ENCODE data around the gene SPATS2.

The SPATS2 gene

DNA sequence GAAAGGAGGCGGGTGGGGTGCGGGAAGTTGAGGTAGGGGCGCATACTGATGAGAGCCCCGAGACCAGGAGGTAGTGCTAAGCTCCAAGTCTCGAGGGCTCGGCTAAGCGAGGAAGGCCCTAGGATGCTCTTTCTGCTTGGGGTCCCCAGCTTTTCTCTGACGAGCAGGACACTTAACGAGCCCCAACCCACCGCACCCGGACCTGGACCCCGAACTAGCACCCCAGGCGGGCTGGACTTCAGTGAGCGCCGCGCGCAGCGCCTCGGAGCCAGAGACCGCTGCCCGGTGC, 25.5 kb upstream of the SPATS2 start:
- DNase-seq (ENCODE audit: low spot score in 2 of 2) (no peak), ATAC-seq (ENCODE audit: low read depth) (no peak)
- H3K27ac Mint-ChIP-seq = no peak overlapping the region
- peaks cover 21% of the 10 kb centered on the region for H3K27me3 Mint-ChIP-seq
- no peak overlapping the region for H3K4me3 Mint-ChIP-seq
- no peaks in the 10 kb centered on the region for H3K36me3 Mint-ChIP-seq
- no peaks in the 10 kb centered on the region for H3K9me3 Mint-ChIP-seq
- H3K4me1 Mint-ChIP-seq = peaks cover 35% of the 10 kb centered on the region

DNA sequence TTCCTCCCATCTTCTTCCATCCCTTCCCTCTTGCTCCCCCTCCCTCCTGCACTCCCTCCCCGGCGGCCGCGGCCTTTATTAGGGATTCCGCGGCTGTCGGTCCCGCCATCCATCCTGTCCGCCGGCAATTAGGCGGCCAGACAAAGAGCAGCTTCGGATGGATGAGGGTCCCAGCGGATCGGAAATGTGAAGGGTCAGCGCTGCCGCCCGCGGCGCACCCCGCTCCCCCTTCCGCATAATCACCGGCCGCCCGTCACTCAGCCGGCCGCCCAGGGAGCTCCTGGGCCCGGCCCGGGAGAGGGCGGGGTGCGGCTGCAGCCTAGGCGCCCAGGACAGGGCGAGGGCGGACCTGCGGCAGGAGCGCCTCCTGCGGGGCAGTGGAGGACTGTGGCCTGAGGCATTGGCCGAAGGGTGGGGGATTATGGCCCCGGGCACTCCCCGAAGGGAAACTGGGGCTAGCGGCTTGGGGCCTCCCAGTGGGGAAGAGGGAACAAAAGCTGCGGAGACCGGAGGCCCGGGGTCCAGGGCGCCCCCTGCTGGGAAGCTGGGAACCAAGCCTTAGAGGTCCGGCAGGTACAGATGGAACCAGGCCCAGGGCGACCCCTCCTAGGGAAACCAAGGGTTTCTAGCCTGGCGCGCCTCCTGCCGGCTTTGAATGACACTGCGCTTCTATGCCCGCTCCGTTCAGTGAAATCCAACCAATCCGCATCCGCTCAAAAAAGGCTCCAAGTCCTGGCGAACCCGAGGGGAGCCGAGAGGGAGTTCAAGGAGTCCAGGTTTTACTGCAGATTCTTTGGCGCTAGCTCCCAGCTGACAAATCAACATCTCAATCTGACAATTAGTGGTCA, 25.0 kb upstream of the SPATS2 start:
- Mint-ChIP-seq H3K27ac (no peak overlapping the region), H3K4me3 (peak overlapping the region; percentile 70), H3K4me1 (peaks cover 37% of the 10 kb centered on the region), H3K27me3 (peaks cover 21% of the 10 kb centered on the region), H3K36me3 (no peaks in the 10 kb centered on the region), H3K9me3 (no peaks in the 10 kb centered on the region)
- peak; percentile 63 for ATAC-seq (ENCODE audit: low read depth)
- peak; percentile 68 to 71 for DNase-seq (ENCODE audit: low spot score in 2 of 2)

DNA sequence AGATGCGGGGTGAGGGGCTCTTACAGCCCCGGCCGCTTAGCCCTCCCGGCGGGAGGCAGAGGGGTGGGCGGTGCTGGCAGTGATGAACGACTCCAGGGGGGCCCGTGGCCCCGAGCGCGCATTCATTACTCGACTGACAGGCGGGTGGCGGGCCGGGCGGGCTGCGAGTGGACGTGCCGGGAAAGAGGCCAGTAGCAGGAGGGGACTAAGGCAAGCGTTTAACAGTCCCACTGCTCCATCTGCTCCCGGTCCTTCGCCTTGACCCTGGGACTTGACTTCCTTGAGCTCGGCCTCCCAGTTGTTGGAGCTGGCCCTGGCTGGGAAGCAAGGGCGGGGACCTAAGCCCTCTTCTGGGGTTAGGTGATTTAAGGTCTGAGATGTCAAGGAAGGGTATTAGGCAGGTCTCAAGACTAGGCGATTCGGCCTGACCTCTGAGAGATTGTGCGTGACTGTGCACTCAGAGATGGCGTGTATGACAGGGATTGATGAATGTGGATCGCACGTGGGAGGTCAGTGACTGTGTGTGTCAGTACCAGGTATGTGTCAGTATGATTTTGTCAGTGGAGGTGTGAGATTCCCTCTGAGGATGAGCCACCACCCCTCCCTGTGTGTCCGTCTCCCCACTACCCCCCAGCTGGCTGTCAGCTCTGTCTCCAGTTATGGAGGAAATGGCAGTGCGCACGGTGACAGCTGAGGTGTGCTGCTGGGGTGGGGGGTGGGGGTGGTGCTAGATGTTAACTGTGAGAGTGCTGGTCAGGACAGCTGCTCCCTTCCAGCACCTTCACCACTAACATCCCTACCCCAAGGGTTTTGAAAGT, 24.1 kb upstream of the SPATS2 start:
- peaks cover 33% of the 10 kb centered on the region for H3K4me1 Mint-ChIP-seq
- peak overlapping the region; percentile 70 for H3K4me3 Mint-ChIP-seq
- no peaks in the 10 kb centered on the region for H3K9me3 Mint-ChIP-seq
- no peaks in the 10 kb centered on the region for H3K36me3 Mint-ChIP-seq
- H3K27me3 Mint-ChIP-seq = peaks cover 15% of the 10 kb centered on the region
- no peak overlapping the region for H3K27ac Mint-ChIP-seq
- DNase-seq (ENCODE audit: low spot score in 2 of 2) (peak in 1 of 2 donors; percentile 35), ATAC-seq (ENCODE audit: low read depth) (no peak)

DNA sequence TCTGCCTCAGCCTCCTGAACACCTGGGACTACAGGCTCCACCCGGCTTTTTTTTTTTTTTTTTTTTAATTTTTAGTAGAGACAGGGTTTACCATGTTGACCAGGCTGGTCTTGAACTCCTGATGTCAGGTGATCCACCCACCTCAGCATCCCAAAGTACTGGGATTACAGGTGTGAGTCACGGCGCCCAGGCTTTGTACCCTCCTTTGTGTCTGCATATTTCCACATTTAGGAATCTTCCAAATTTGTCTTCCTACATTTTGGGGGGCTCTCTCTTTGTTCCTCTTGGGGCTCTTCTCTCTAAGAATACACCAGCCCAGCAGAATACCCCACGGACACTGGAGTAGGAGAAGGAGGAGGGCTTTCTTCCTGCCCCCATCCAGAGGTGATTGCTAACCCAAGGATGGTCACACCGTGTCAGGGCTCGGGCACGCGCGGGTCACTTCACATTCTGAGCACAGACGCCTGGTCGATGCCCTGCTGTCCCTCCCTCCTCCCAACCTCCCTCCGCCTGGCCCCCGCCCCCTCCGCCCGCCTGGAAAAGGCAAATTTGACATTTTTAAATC, 22.7 kb upstream of the SPATS2 start:
- Mint-ChIP-seq H3K9me3 (no peaks in the 10 kb centered on the region), H3K4me1 (peaks cover 33% of the 10 kb centered on the region), H3K27me3 (peaks cover 18% of the 10 kb centered on the region), H3K4me3 (peak overlapping the region; percentile 5), H3K36me3 (no peaks in the 10 kb centered on the region), H3K27ac (no peak overlapping the region)
- DNase-seq (ENCODE audit: low spot score in 2 of 2) (no peak), ATAC-seq (ENCODE audit: low read depth) (no peak)

DNA sequence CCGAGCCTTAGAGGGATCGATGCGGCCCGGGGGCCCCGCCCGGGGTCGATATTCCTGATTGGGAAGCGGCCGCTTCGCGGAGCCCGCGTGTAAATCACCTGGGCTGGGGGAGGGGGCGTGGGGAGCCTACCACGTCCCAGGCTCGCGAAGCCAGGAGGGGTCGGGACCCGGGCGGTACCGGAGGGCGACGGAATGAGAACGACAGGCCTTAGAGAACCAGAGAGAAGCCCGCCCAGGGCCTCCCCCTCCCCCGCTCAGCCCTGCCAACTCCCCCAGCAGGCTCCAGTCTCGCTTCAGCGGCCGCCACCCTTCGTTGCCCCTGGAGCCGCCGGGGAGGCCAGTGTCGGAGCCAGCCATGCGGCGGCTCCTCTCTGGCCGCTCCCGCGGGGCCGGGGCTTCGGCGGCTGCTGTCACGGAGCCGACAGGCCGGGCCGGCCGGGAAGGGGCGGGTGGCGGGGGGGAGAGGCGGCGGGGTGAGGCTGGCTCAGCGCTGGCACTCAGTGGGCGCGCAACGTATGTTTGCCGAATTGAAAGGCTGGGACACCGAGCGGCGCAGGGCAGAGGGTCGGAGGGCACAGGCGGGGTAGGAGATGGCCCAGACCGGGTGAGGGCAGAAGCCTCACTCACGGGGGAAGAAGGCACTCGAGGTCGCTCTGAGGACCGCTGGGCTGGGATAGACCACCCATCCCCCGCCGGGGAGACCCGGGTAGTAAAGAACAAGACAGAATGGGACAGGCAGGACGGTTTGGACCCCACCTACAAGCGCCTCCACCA, 22.0 kb upstream of the SPATS2 start:
- H3K9me3 Mint-ChIP-seq = no peaks in the 10 kb centered on the region
- peak overlapping the region; percentile 85 for H3K4me3 Mint-ChIP-seq
- peaks cover 18% of the 10 kb centered on the region for H3K27me3 Mint-ChIP-seq
- ATAC-seq (ENCODE audit: low read depth) (peak; percentile 47), DNase-seq (ENCODE audit: low spot score in 2 of 2) (peak in 1 of 2 donors; percentile 49)
- no peaks in the 10 kb centered on the region for H3K36me3 Mint-ChIP-seq
- H3K27ac Mint-ChIP-seq = no peak overlapping the region
- peaks cover 33% of the 10 kb centered on the region for H3K4me1 Mint-ChIP-seq

DNA sequence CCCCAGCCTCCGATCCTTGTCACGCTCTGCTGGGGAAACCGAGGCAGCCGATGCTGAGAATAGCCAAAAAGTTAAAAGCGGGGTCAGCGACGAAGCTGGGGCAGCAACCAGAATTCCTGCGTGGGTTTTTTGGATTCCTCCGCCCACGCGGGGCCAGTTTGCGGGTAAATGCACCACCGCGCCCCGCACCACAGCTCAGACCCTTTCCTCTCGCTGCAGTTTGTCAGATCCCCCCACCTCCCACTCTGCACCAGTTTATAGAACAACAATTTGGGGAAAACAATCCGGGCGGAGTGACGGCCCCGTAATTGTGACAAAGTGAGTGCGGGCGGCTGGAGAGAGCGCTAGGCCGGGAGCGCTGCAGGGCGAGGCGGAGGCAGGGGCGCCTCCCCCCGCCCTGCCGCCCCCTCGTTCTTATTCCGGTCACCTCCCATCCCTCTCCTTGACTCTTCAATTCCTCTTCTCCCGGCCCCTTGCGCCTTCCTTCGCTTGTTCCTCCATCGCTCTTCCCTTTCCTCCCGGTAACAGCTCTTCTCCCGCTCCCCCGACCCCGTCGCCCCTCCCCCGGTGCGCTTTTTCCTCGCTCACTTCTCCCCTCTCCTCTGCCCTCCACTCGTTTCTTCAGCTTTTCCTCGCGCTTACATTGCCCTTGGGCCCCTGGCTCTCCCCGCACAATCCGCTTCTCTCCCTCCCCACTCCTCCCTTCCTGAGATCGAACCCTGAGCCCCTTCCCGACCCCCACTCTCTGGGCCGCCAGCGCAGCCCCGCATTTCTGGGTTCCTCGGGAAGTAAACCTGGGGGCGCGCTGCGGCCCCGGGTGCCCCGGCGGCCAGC, 21.2 kb upstream of the SPATS2 start:
- no peaks in the 10 kb centered on the region for H3K9me3 Mint-ChIP-seq
- peak overlapping the region; percentile 19 for H3K27ac Mint-ChIP-seq
- peaks cover 22% of the 10 kb centered on the region for H3K27me3 Mint-ChIP-seq
- H3K36me3 Mint-ChIP-seq = no peaks in the 10 kb centered on the region
- no peak for ATAC-seq (ENCODE audit: low read depth)
- H3K4me1 Mint-ChIP-seq = peaks cover 33% of the 10 kb centered on the region
- H3K4me3 Mint-ChIP-seq = peak overlapping the region; percentile 85
- no peak for DNase-seq (ENCODE audit: low spot score in 2 of 2)

DNA sequence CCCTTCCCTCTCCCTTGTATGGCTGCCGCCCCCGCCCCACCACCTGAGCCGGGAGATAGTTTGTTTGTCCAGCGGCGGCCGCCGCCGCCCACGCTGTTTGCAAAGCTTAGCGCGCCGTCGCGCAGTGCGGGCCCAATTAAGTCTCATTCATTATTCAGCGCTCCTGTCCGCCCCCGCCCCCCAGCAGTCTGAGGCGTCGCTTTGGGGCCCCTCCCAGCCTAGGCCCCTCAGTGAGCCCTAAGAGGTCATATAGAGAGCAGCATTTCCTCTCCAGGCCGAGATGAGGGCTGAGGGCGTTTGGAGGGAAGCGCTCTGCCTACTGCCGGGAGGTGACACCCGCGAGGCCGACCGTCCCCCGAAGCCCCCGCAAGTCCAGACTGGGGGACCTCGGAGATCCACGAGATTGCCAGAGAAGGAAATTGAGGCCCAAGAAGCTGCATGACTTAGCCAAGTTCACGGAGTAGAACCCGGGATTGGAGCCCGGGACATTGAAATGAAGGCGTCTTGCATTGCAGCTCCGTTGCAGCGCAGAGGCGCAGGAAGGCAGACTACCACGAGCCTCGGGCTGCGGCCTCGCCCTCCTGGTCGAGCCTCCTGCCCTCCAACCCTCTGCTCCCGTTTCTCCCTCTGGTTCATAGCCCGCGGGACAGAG, 20.5 kb upstream of the SPATS2 start, which contains the start of gene DNAJC22:
DNAJC22 (plus strand) TSS at position 230 of the 652 bp plus-strand sequence. CDS start 1,985 bp downstream, outside the sequence.
- Mint-ChIP-seq H3K27me3 (peaks cover 24% of the 10 kb centered on the region), H3K36me3 (no peaks in the 10 kb centered on the region), H3K27ac (peak within 1 kb of the TSS; percentile 19), H3K9me3 (no peaks in the 10 kb centered on the region), H3K4me1 (peaks cover 33% of the 10 kb centered on the region), H3K4me3 (peak within 1 kb of the TSS; percentile 85)
- DNase-seq (ENCODE audit: low spot score in 2 of 2) (peak in 1 of 2 donors; percentile 53), ATAC-seq (ENCODE audit: low read depth) (peak; percentile 3)

DNA sequence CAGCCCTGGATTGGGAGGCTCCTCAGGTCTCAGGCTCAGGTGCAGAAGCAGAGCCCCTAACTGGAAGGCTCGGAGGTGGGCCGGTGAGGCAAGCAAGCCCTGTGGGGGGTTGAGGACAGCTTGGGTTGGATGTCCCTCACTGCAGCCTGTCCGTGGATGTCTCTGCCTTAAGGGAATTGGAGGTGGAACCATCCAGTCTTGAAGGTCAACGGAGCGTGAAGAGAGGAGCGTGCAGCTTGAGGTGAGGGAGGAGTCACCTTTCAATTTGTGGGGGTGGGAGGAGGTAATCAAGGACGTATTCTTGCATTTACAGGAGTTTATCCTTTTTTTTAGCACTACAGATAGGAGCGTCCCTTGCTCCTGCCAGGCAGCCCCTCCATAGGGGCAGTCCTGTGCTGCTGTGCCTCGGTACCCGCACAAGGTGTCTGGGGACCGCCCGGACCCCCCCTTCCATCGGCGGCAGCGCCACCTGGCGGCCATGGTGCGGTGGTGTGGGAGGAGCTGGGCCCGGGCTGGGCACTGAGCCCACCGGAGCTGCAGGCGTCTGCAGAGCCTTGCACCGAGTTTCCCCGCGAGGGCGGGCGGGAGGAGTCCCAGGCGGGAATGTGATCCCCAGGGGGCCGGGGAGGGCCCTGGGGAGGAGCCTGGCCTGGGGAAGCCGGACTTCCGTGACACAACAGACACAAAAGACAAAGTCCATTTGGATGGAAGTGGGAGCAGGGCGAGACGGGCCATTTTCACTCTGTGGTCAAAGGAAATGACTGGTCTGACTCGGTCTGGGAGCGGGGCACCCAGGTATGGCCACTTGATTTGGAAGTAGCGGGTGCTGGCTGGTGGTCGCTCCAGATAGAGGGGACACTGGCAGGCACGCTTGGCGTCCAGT, 19.7 kb upstream of the SPATS2 start:
- no peak overlapping the region for H3K27ac Mint-ChIP-seq
- H3K4me1 Mint-ChIP-seq = peaks cover 33% of the 10 kb centered on the region
- peak; percentile 76 for ATAC-seq (ENCODE audit: low read depth)
- H3K9me3 Mint-ChIP-seq = no peaks in the 10 kb centered on the region
- no peaks in the 10 kb centered on the region for H3K36me3 Mint-ChIP-seq
- peaks cover 24% of the 10 kb centered on the region for H3K27me3 Mint-ChIP-seq
- DNase-seq (ENCODE audit: low spot score in 2 of 2) = peak; percentile 79 to 88
- H3K4me3 Mint-ChIP-seq = peak overlapping the region; percentile 85

DNA sequence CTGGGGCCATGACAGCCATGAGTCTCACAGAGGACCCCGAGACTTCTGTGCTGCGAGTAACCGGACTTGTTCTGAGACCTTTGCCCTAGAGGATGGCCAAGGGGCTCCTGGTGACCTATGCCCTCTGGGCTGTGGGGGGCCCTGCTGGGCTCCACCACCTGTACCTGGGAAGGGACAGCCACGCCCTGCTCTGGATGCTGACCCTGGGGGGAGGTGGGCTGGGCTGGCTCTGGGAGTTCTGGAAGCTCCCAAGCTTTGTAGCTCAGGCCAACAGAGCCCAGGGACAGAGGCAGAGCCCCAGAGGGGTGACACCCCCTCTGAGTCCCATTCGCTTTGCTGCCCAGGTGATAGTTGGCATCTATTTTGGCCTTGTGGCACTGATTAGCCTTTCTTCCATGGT, 18.5 kb upstream of the SPATS2 start:
- Mint-ChIP-seq H3K4me1 (peaks cover 27% of the 10 kb centered on the region), H3K36me3 (no peaks in the 10 kb centered on the region), H3K27me3 (peaks cover 23% of the 10 kb centered on the region), H3K27ac (no peak overlapping the region), H3K4me3 (no peak overlapping the region), H3K9me3 (no peaks in the 10 kb centered on the region)
- no peak for ATAC-seq (ENCODE audit: low read depth)
- DNase-seq (ENCODE audit: low spot score in 2 of 2) = no peak

DNA sequence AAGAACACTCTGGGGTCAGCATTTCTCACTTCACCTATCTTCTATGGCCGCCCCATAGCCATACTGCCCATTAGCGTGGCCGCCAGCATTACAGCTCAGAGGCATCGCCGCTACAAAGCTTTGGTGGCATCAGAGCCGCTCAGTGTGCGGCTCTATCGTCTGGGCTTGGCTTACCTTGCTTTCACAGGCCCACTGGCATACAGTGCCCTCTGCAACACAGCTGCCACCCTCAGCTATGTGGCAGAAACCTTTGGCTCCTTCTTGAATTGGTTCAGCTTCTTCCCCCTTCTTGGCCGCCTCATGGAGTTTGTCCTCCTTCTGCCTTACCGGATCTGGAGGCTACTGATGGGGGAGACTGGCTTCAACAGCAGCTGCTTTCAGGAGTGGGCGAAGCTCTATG, 18.0 kb upstream of the SPATS2 start:
- Mint-ChIP-seq H3K27ac (no peak overlapping the region), H3K27me3 (peaks cover 23% of the 10 kb centered on the region), H3K4me1 (peaks cover 23% of the 10 kb centered on the region), H3K9me3 (no peaks in the 10 kb centered on the region), H3K4me3 (no peak overlapping the region), H3K36me3 (no peaks in the 10 kb centered on the region)
- ATAC-seq (ENCODE audit: low read depth) = no peak
- no peak for DNase-seq (ENCODE audit: low spot score in 2 of 2)

DNA sequence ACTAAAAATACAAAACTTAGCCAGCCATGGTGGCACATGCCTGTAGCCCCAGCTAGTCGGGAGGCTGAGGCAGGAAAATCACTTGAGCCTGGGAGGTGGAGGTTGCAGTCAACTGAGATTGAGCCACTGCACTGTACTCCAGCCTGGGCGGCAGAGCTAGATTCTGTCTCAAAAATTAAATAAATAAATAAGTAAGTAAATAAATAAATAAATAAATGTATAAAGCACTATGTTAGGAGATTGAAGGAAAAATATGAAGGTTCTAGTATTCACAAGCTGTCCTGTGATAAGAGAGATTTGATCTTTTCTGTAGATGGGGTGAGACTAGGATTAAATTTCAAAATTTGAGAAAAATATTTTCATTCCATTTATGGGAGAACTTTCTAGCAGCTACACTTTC, 14.9 kb upstream of the SPATS2 start:
- Mint-ChIP-seq H3K4me3 (no peak overlapping the region), H3K36me3 (no peaks in the 10 kb centered on the region), H3K9me3 (no peaks in the 10 kb centered on the region), H3K27me3 (peaks cover 20% of the 10 kb centered on the region), H3K4me1 (peaks cover 2% of the 10 kb centered on the region), H3K27ac (no peak overlapping the region)
- no peak for ATAC-seq (ENCODE audit: low read depth)
- no peak for DNase-seq (ENCODE audit: low spot score in 2 of 2)

DNA sequence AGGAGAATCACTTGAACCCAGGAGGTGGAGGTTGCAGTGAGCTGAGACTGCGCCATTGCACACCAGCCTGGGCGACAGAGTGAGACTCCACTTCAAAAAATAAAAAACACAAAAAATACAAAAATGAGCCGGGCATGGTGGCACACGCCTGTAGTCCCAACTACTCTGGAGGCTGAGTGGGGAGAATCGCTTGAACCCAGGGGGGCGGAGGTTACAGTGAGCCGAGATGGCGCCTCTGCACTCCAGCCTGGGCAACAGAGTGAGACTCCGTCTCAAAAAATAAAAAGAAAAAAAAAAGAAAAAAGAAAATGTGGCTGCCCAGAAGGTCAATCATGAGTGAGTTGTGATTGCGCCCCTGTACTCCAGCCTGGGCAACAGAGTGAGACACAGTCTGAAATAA, 11.3 kb upstream of the SPATS2 start:
- Mint-ChIP-seq H3K4me3 (no peak overlapping the region), H3K9me3 (no peaks in the 10 kb centered on the region), H3K27ac (no peak overlapping the region), H3K36me3 (no peaks in the 10 kb centered on the region), H3K27me3 (peaks cover 15% of the 10 kb centered on the region), H3K4me1 (peaks cover 4% of the 10 kb centered on the region)
- DNase-seq (ENCODE audit: low spot score in 2 of 2) (no peak), ATAC-seq (ENCODE audit: low read depth) (no peak)
